Upper lobe of right lung (tissue), 1 donor: Measurements from ENCODE around the gene KCNAB2. TPM values are rescaled to one million over a fixed set of nuclear protein-coding genes. Genes with fewer than 3 reads are reported as not detected.

Experiments used
- ATAC-seq: fragments of 200-7000 bp; cut with Tn5 transposase; one replicate; pipeline ENCODE4 v1.9.1; 2020; ENCODE audit warnings: mild to moderate bottlenecking, moderate library complexity
- DNase-seq: peaks from one replicate; pipeline ENCODE4 v3.0.0-alpha.2; 2020
- H3K27ac ChIP-seq: fragments of 200-600 bp; one replicate; pipeline ENCODE4 v1.8.0; 2022
- H3K27me3 ChIP-seq: fragments of 200-600 bp; one replicate; pipeline ENCODE4 v1.8.0; 2022; ENCODE audit warnings: mild to moderate bottlenecking
- H3K36me3 ChIP-seq: fragments of 200-600 bp; one replicate; pipeline ENCODE4 v1.8.0; 2022
- H3K4me1 ChIP-seq: fragments of 200-600 bp; one replicate; pipeline ENCODE4 v1.8.0; 2022
- H3K4me3 ChIP-seq: fragments of 200-600 bp; one replicate; pipeline ENCODE4 v1.8.0; 2022; ENCODE audit warnings: mild to moderate bottlenecking
- H3K9me3 ChIP-seq: fragments of 200-600 bp; one replicate; pipeline ENCODE4 v1.8.0; 2022
- CTCF ChIP-seq: fragments of 200-600 bp; IDR thresholded peaks from one replicate; pipeline ENCODE4 v1.8.0; 2022; ENCODE audit warnings: antibody characterized with exemption
- intact Hi-C: fragments of 100-400 bp; cut with DNase I; formaldehyde crosslinking; loops from one replicate; pipeline ENCODE4 v1.11.0; 2022
- total RNA-seq: library from RNA; stranded (reverse); fragmentation: NEBNext Ultra II Directional; extraction: Animal tissue kit (Norgen Biotek cat#: 25700); gene quantifications from one replicate; pipeline ENCODE4 v1.2.1, GENCODE V29; 2021
- donor health status: DM: no; HTN: yes; CAD: no; lungs with severe emphysema.

Gene KCNAB2
- total RNA-seq, 1 donor from 2014 or later = 60.4 TPM

- H3K4me3 ChIP-seq = no peak overlapping the region
- DNase-seq = no peak
- H3K27me3 ChIP-seq = no peaks in the 10 kb centered on the region
- intact Hi-C loops = no loop called here
- no peak overlapping the region for H3K27ac ChIP-seq
- H3K36me3 ChIP-seq = peaks cover 4% of the 10 kb centered on the region
- no peaks in the 10 kb centered on the region for H3K9me3 ChIP-seq
- no peaks in the 10 kb centered on the region for H3K4me1 ChIP-seq
- no peak for ATAC-seq
- no peak for TF ChIP-seq CTCF
Observed at GRCh38 chr1:6094246-6094645, 48.6 kb downstream of the KCNAB2 start.

GRCh38 chr1:6094801-6095505 is 49.3 kb downstream of the KCNAB2 start:
- no peak for TF ChIP-seq CTCF
- peak; percentile 48 for DNase-seq

DNA sequence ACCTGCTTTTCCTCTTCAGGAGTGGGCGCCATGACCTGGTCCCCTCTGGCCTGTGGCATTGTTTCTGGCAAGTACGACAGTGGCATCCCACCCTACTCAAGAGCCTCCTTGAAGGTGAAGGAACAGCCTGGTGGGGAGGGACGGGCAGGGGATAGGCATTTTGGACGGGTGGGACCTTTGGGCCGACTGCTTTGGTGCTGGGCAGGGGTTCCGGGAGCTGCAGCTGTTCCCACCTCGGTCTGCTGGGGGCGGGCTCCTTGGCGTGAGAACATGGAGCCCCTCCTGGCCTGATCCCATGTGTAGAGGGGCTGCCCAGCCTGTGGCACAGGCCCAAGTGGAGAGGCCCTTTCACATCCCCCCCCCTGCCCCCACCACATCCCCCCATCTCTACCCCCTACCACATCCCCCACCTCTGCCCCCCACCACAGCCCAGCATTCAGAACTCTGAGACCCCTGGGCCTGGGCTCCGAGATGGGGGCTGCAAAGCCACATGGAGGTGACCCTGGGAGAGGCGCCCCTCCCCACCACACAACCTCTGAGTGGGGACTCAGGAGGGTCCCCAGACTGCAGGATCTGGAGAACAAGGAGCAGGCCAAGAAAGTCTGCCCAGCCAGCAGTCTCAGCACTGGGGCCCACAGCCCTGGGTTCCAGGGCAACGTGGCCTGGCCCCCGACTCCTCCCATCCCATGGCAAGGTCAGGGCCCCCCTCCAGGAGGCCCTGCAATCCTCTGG is 50.0 kb downstream of the KCNAB2 start:
- no peaks in the 10 kb centered on the region for H3K27me3 ChIP-seq
- no peak for TF ChIP-seq CTCF
- no peaks in the 10 kb centered on the region for H3K36me3 ChIP-seq
- H3K4me3 ChIP-seq = no peak overlapping the region
- no peaks in the 10 kb centered on the region for H3K9me3 ChIP-seq
- DNase-seq = no peak
- no peak for ATAC-seq
- intact Hi-C loops = no loop called here
- no peak overlapping the region for H3K27ac ChIP-seq
- H3K4me1 ChIP-seq = no peaks in the 10 kb centered on the region

More at GRCh38 chr1:6094801-6095505, 49.3 kb downstream of the KCNAB2 start:
- H3K4me3 ChIP-seq = no peak overlapping the region
- peaks cover 4% of the 10 kb centered on the region for H3K36me3 ChIP-seq
- no peaks in the 10 kb centered on the region for H3K9me3 ChIP-seq
- intact Hi-C loops = no loop called here
- ATAC-seq = no peak
- H3K27me3 ChIP-seq = no peaks in the 10 kb centered on the region
- H3K27ac ChIP-seq = no peak overlapping the region
- H3K4me1 ChIP-seq = no peaks in the 10 kb centered on the region

GRCh38 chr1:6096243-6097116 is 50.8 kb downstream of the KCNAB2 start:
- Histone ChIP-seq H3K4me1 (no peaks in the 10 kb centered on the region), H3K36me3 (no peaks in the 10 kb centered on the region), H3K27me3 (no peaks in the 10 kb centered on the region), H3K27ac (no peak overlapping the region), H3K9me3 (no peaks in the 10 kb centered on the region), H3K4me3 (no peak overlapping the region)
- no peak for TF ChIP-seq CTCF
- intact Hi-C loops = no loop called here
- no peak for DNase-seq
- ATAC-seq = no peak

GRCh38 chr1:6097117-6097595 is 51.5 kb downstream of the KCNAB2 start:
- intact Hi-C loops = no loop called here

More at GRCh38 chr1:6097117-6097595, 51.5 kb downstream of the KCNAB2 start:
- H3K9me3 ChIP-seq = no peaks in the 10 kb centered on the region
- ATAC-seq = no peak
- DNase-seq = no peak
- TF ChIP-seq CTCF = no peak
- H3K27me3 ChIP-seq = no peaks in the 10 kb centered on the region
- H3K4me1 ChIP-seq = no peaks in the 10 kb centered on the region
- H3K36me3 ChIP-seq = no peaks in the 10 kb centered on the region
- H3K27ac ChIP-seq = no peak overlapping the region
- no peak overlapping the region for H3K4me3 ChIP-seq
